ENCODE measurements around the gene ASRGL1. TPM values are rescaled to one million over a fixed set of nuclear protein-coding genes. Genes with fewer than 3 reads are reported as not detected.
A peak's percentile ranks its signal among the peaks of the same experiment; 100 is the strongest.

The ASRGL1 gene
- total RNA-seq, 3 donors from 2014 or later (not counting 1 experiment from before 2014, with no cell fraction given): 1.9 to 9.7 (median 3.4) TPM

DNA sequence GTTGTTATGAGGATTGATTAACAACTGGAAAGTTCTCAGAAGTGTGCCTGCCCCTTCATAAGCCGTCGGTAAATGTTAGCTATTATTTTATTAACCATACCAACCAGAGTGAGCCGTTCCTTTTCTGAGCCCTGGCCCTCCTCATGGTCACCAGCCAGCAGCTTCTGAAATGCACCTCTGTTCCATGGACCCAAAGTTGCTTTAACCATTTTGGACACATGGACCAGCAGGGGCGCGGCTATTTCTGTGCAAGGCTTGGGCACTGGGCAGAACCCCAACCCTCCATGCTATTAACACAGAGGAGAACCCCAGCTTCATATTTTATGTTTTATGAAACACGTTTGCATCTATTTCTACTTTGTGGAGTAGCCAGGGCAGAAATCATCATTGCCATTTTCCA, 63.0 kb downstream of the ASRGL1 start:
- WGBS (ENCODE audit: insufficient coverage): 97% methylated on average over 6 of the region's 6 CpGs
- no peak overlapping the region for H3K27ac Mint-ChIP-seq
- H3K36me3 Mint-ChIP-seq: no peaks in the 10 kb centered on the region
- H3K9me3 ChIP-seq (ENCODE audit: control insufficient read depth, insufficient read depth, low read length): no peaks in the 10 kb centered on the region
- H3K4me3 ChIP-seq (ENCODE audit: low read length): no peak overlapping the region
- H3K36me3 ChIP-seq (ENCODE audit: control insufficient read depth, insufficient read depth, low read length): no peaks in the 10 kb centered on the region
- no peaks in the 10 kb centered on the region for H3K27me3 ChIP-seq (ENCODE audit: control insufficient read depth, insufficient read depth, low read length)
- no peak overlapping the region for H3K27ac ChIP-seq (ENCODE audit: low read length)
- no peak for DNase-seq
- H3K4me1 Mint-ChIP-seq: peaks cover 10 to 24% of the 10 kb centered on the region in 2 donors
- H3K27me3 Mint-ChIP-seq (ENCODE audit: low read depth in 2 of 2): no peaks in the 10 kb centered on the region
- H3K4me1 ChIP-seq (ENCODE audit: control insufficient read depth, insufficient read depth, low read length): peaks cover 30% of the 10 kb centered on the region
- no peak overlapping the region for H3K4me3 Mint-ChIP-seq
- TF ChIP-seq CTCF (IDR thresholded peaks at IDR 0.05): no peak
- intact Hi-C loops (cut with micrococcal nuclease): no loop called here
- no peaks in the 10 kb centered on the region for H3K9me3 Mint-ChIP-seq
- no peak for ATAC-seq

DNA sequence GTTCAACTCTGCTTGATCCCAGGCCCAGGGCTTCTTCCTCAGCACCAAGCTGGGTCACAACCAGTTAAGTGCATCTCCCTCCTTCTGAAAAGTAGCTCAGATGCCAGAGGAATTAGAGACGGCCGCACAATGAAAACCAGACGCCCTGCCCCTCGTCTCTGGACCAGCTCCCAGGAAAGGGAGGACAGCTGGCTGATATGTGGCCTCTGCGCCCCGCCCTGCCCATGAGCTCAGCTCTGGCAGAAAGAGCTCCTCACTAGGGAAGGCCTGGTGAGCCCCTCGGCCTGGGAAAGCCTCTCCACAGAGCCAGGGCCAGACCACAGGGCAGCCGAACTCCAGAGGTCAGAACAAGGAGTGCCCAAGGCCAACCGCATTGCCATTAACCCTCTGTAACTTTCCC, 63.5 kb downstream of the ASRGL1 start:
- peaks cover 10 to 24% of the 10 kb centered on the region in 2 donors for H3K4me1 Mint-ChIP-seq
- Histone ChIP-seq H3K4me1 (ENCODE audit: control insufficient read depth, insufficient read depth, low read length) (peaks cover 30% of the 10 kb centered on the region), H3K9me3 (ENCODE audit: control insufficient read depth, insufficient read depth, low read length) (no peaks in the 10 kb centered on the region), H3K36me3 (ENCODE audit: control insufficient read depth, insufficient read depth, low read length) (no peaks in the 10 kb centered on the region), H3K4me3 (ENCODE audit: low read length) (no peak overlapping the region), H3K27ac (ENCODE audit: low read length) (no peak overlapping the region), H3K27me3 (ENCODE audit: control insufficient read depth, insufficient read depth, low read length) (no peaks in the 10 kb centered on the region)
- intact Hi-C loops (cut with micrococcal nuclease): no loop called here
- H3K27me3 Mint-ChIP-seq (ENCODE audit: low read depth in 2 of 2): no peaks in the 10 kb centered on the region
- DNase-seq: no peak
- no peak for ATAC-seq
- no peaks in the 10 kb centered on the region for H3K9me3 Mint-ChIP-seq
- H3K27ac Mint-ChIP-seq: no peak overlapping the region
- no peak for TF ChIP-seq CTCF (IDR thresholded peaks at IDR 0.05)
- 94% methylated on average over 9 of the region's 9 CpGs for WGBS (ENCODE audit: insufficient coverage)
- no peak overlapping the region for H3K4me3 Mint-ChIP-seq
- no peaks in the 10 kb centered on the region for H3K36me3 Mint-ChIP-seq

GRCh38 chr11:62401356-62401755, 64.1 kb downstream of the ASRGL1 start:
- Histone ChIP-seq H3K36me3 (ENCODE audit: control insufficient read depth, insufficient read depth, low read length) (no peaks in the 10 kb centered on the region), H3K4me1 (ENCODE audit: control insufficient read depth, insufficient read depth, low read length) (peaks cover 30% of the 10 kb centered on the region), H3K27ac (ENCODE audit: low read length) (no peak overlapping the region), H3K9me3 (ENCODE audit: control insufficient read depth, insufficient read depth, low read length) (no peaks in the 10 kb centered on the region), H3K27me3 (ENCODE audit: control insufficient read depth, insufficient read depth, low read length) (no peaks in the 10 kb centered on the region), H3K4me3 (ENCODE audit: low read length) (no peak overlapping the region)
- intact Hi-C loops (cut with micrococcal nuclease): no loop called here
- peaks cover 10 to 24% of the 10 kb centered on the region in 2 donors for H3K4me1 Mint-ChIP-seq
- H3K27me3 Mint-ChIP-seq (ENCODE audit: low read depth in 2 of 2): no peaks in the 10 kb centered on the region
- DNase-seq: no peak
- no peaks in the 10 kb centered on the region for H3K36me3 Mint-ChIP-seq
- 99% methylated on average over 5 of the region's 5 CpGs for WGBS (ENCODE audit: insufficient coverage)
- TF ChIP-seq CTCF (IDR thresholded peaks at IDR 0.05): no peak
- H3K9me3 Mint-ChIP-seq: no peaks in the 10 kb centered on the region
- no peak for ATAC-seq
- H3K27ac Mint-ChIP-seq: peak overlapping the region in 1 of 2 donors; percentile 84
- peak overlapping the region; percentile 81 for H3K4me3 Mint-ChIP-seq

DNA sequence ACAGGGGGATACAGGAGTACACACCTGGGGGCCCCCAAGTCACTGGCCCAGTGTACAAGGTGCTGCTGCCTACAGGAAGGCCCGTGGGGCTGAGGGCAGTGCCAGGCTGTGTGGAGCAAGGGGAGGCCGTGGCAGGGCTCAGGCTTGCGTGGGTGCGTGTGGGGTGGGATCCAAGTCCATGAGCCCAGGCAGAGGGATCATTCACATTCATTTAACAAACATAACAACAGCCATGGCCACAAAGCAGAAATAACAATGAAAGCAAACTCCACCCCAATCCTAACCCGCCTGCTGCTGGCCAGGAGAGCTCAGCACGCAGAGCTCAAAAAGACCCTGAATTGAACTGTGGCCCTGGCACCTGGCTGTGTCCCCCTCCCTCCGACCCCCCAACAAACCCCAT, 64.6 kb downstream of the ASRGL1 start:
- Histone ChIP-seq H3K27ac (ENCODE audit: low read length) (peak overlapping the region; percentile 39), H3K4me1 (ENCODE audit: control insufficient read depth, insufficient read depth, low read length) (peaks cover 30% of the 10 kb centered on the region), H3K36me3 (ENCODE audit: control insufficient read depth, insufficient read depth, low read length) (no peaks in the 10 kb centered on the region), H3K27me3 (ENCODE audit: control insufficient read depth, insufficient read depth, low read length) (no peaks in the 10 kb centered on the region), H3K9me3 (ENCODE audit: control insufficient read depth, insufficient read depth, low read length) (no peaks in the 10 kb centered on the region), H3K4me3 (ENCODE audit: low read length) (no peak overlapping the region)
- ATAC-seq: peak in 1 of 3 donors; percentile 32
- Mint-ChIP-seq H3K27me3 (ENCODE audit: low read depth in 2 of 2) (no peaks in the 10 kb centered on the region), H3K4me3 (peak overlapping the region; percentile 81), H3K36me3 (no peaks in the 10 kb centered on the region), H3K4me1 (peaks cover 10 to 24% of the 10 kb centered on the region in 2 donors), H3K9me3 (no peaks in the 10 kb centered on the region), H3K27ac (peak overlapping the region in 1 of 2 donors; percentile 84)
- 56% methylated on average over 7 of the region's 7 CpGs for WGBS (ENCODE audit: insufficient coverage)
- intact Hi-C loops (cut with micrococcal nuclease): no loop called here
- no peak for TF ChIP-seq CTCF (IDR thresholded peaks at IDR 0.05)
- DNase-seq: no peak
